HG02610 (cell line): ENCODE data around the gene PLA2G2A.

Experiments
- ATAC-seq: cut with Tn5 transposase; IDR thresholded peaks from one replicate; pipeline ENCODE4 v1.9.1; 2021; ENCODE audit warnings: mild to moderate bottlenecking, moderate library complexity; ENCODE audit not compliant: unreplicated experiment

The PLA2G2A gene

GRCh38 chr1:19974822-19975416 is 4.5 kb downstream of the PLA2G2A start:
- ATAC-seq = no peak

- no peak for ATAC-seq
Measured at GRCh38 chr1:19973616-19974015, 5.8 kb downstream of the PLA2G2A start.

DNA sequence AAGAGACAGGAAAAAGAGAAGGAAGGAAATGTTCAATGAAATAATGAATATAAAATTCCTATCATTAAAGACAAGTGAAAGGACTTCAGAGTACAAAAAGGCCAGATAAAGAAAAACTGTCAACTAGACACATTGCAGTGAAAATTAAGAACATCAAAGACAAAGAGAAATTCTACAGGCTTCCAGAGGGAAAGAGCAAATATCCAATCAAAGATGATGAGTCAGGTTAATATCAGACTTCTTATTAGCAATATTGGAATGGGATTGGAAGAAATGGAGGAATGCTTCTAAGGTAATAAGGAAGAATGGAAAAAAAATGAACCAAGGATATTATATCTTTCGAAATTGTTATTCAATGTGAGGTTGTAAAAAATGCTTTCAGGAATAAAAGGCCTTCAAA is 7.8 kb downstream of the PLA2G2A start:
- ATAC-seq = no peak

GRCh38 chr1:19969898-19970660 is 9.3 kb downstream of the PLA2G2A start:
- ATAC-seq = no peak

DNA sequence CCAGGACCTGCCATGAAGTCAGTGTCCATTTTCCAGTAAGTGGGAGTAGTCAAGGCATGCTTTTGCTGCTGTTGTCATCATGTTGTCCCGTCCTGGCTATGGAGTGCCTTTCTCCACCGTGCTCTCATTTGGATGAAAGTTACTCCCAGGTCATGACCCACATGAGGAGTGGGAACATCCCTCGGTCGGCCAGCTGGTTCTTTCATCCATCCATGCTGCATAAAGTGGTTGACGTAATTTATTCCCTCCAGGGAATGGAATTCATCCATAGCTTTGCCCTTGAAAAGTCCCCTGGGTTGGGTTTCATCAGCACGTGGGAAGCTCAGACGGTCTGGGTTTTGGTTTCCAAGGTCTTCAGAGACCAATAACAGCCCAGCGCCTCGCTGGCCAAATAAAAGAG is 11.6 kb downstream of the PLA2G2A start:
- ATAC-seq = no peak

- no peak for ATAC-seq
Measured at GRCh38 chr1:19964542-19964941, 14.9 kb downstream of the PLA2G2A start.

DNA sequence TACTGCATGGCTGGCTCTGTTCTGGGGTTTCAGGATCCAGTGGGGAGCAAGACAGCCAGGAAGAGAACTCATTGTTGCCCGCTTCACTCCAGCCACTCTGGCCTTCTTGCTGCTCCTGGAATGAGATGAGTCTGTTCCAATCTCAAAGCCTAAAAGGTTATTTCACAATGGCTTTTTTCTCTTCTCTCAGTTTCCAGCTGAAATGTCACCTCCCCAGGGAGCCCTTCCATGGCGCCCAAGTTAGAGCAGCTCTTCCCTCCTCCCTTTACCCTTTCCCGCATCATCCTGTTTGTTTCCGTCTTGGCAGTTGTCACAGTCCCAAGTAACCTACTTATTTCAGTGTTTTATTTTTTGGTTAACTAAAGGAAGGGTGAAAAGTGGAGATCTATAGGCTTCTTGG is 15.8 kb downstream of the PLA2G2A start:
- no peak for ATAC-seq

DNA sequence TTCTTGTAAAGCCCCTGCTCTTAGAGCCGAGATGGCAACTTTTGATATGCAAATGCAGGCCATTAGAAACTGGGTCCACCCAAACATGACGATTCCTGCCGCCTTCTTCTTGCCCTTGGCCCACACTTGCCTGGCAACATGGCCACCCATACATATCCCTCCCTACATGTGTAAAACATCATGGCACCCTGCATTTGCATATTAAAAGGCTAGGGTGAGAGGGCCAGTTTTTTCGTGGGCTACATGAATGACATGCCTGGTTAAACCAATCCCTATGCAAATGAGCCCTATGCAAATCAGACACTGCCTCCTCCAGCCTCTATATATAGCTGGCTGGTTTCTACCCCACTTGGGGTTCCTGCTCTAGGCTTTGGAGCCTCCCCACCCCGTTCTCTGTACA is 18.8 kb downstream of the PLA2G2A start:
- ATAC-seq = no peak

DNA sequence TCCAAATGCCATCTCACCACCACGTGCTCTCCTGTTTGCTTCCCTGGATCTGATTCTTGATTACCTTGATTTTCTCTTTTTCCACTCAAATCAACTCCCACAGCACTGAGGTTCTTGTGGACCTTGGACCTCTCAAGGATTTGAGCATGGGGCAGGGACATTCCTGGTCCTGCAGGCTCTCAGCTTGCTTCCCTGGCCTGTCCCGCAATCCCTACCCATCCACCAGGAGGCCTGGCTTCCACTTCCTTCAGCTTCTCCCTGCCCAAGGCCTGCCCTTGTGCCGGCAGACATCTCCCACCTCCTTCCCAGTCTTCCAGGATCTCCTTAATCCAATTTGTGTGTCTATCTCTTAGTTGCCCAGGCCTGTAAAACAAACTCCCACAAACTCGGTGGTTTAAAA is 21.6 kb downstream of the PLA2G2A start:
- no peak for ATAC-seq

GRCh38 chr1:19955534-19956170 is 23.8 kb downstream of the PLA2G2A start:
- ATAC-seq = no peak

DNA sequence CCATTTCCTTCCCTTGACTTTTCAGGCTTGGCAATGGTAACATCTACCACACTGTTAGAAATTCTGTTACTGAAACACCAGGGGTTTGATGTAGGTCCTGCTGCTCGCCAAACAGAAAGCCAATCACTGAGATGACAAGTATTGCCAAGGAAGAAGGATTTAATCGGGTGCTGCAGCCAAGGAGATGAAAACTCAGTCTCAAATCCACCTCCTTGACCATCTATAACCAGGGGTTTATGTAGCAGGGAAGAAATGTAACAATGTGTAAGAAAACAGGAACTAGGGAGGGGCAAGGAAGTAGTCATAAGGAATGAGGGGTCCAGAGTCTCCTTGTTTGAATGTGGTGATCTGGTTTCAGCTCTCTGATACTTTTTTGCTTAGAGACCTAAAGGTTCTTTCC is 25.4 kb downstream of the PLA2G2A start:
- ATAC-seq = no peak

GRCh38 chr1:19949016-19949415 is 30.4 kb downstream of the PLA2G2A start:
- ATAC-seq = no peak

DNA sequence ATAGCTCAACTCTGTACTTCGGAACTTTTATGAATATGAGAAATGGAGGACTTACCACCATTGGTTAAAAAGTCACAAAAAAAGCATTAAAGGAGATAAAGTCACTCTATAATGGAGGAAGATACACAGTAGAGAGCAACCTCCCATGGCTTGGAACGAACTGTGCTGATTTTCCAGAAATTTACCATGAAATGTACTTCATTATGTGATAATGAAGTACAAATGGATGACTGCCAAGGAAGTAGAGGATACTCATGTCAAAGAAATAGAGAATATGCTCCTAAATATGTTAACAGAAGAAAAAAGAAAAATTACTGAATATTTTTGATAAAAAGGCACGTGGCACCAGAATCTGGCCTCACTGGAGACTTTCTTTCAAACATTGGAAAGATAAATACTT is 32.4 kb downstream of the PLA2G2A start:
- no peak for ATAC-seq

- no peak for ATAC-seq
Measured at GRCh38 chr1:19946331-19946751, 33.1 kb downstream of the PLA2G2A start.

DNA sequence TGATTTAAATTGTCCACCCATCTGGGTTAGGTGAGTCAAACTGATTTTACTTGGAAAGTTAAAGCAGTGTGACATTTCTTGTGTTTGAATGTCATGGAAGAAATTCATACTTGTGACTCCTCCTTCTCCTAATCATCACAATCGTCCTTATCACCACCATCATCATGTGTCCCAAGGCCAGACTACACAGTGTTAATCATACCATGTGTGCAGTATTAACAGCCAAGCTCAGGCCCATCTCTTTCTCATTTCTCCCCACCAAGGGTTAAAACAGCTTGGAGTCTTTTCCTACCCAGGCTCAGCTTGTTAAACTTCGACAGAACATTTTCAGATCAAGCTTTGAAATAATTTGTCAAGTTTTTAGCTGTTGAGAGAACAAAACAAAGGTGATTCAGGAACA is 33.5 kb downstream of the PLA2G2A start:
- no peak for ATAC-seq

DNA sequence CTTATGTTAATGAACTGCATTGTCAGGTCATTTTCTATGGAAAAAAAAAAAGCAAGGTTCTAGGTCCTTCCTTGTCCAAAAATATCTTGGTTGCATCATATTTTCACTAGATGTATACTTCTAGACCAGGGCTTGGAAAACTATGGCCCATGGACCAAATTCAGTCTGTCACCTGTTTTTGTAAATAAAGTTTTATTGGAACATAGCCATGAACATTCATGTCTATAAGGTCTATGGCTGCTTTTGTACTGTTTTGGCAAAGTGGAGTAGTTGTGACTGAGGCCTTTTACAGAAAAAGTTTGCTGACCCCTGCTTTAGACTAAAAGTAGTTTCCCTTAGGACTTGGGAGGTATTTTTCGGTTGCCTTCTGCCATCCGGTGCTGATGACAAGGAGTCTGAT is 36.8 kb downstream of the PLA2G2A start:
- ATAC-seq = no peak

DNA sequence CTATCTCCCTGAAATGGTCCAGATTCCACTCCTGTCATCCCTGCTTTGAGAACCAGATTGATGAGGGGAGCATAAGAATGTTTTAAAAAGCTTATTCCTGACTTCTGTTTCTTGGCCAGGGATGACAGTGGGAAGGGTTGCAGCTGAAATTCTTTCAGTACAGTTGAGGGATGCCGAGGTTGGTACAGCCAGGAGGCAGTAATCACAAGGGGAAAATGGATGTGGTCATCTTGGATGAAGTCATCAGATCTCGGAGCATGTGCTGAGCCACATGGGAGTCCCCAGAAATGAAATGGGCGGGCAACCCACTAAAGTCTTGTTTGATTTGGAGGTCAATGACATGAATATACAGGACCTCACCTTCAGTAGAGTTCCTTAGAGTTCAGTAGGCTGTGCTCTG is 37.3 kb downstream of the PLA2G2A start:
- no peak for ATAC-seq

DNA sequence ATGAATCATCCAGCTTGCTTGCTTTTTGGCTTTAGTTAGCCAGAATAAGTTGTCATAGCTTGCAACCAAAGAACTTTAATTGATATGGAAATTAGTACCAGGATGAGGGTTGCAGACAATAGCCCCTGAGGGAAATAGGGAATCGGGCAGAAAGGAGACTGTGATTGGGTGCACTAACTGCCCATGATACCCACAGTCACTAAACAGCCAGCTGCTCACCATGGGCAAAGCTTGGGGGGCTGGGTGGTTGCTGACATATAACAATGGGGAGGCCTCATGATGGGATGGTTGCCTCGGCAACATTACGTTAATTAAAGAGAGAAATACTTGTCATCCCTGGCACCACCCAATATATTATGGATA is 38.2 kb downstream of the PLA2G2A start:
- ATAC-seq = no peak

GRCh38 chr1:19940486-19941205 is 38.8 kb downstream of the PLA2G2A start:
- no peak for ATAC-seq

GRCh38 chr1:19938472-19938871 is 40.9 kb downstream of the PLA2G2A start:
- no peak for ATAC-seq

GRCh38 chr1:19936061-19936750 is 43.2 kb downstream of the PLA2G2A start:
- no peak for ATAC-seq
